Measurements from ENCODE around the gene MFAP1. TPM values are rescaled to one million over a fixed set of nuclear protein-coding genes. Genes with fewer than 3 reads are reported as not detected.

MFAP1 gene
- total RNA-seq, 6 experiments from 2014 or later: 6.7 to 11.9 (median 8.1) TPM

DNA sequence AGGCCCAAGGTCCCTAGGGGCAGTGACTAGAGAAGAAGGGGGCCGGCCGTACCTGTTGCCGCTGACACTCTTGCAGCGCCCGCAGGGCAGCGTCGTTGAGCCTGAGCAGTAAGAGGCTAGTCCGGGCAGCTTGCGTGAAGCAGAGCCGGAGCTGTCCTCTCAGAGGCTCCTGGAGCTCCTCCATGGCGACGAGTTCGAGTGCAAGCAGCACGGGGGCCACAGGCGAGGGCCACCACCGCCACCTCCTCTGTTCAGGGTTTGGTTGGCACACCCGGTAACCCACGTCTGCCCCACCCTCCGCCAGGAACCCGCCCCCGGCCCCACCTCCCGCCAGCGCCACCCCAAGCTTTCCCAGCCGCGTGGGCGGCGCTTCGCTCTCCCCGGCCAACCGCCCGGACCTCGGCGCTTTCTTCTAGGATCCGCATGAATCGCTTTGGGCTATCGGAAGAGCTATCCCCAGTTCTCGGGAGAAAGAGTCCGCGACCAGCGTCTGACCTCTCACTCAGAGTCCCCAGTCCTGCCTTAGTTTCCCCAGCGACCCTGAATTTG, 47.7 kb downstream of the MFAP1 start, which contains the start of gene ELL3:
Gene ELL3, minus strand, starts transcription at position 249 of the 549 bp plus-strand sequence. Its CDS starts 65 bp downstream, at position 184.
- Histone ChIP-seq H3K9me3 (no peaks in the 10 kb centered on the region), H3K4me3 (peak within 1 kb of the TSS; percentile 54 to 69 (median 63)), H3K27me3 (no peaks in the 10 kb centered on the region), H3K36me3 (peaks cover 5 to 21% (median 15%) of the 10 kb centered on the region in 4 donors), H3K27ac (peak within 1 kb of the TSS; percentile 74 to 81 (median 80)), H3K4me1 (peaks cover 0 to 7% (median 2%) of the 10 kb centered on the region in 4 donors)
- DNase-seq (peak; percentile 89 to 90 (median 89)), ATAC-seq (peak; percentile 82 to 91 (median 84))
- no peak for TF ChIP-seq CTCF (IDR thresholded peaks at IDR 0.05)
- TF ChIP-seq POLR2A (IDR thresholded peaks at IDR 0.05): peak; percentile 32
- WGBS (ENCODE audit: insufficient coverage, low coverage, low lambda C conversion rate, missing lambda C conversion rate): 0% methylated on average over 1 of the region's 41 CpGs
- intact Hi-C loops (cut with DNase I): no loop called here

- 11% methylated on average over 22 of the region's 35 CpGs for whole genome bisulfite sequencing (ENCODE audit: insufficient coverage, low coverage, low lambda C conversion rate, missing lambda C conversion rate)
- Histone ChIP-seq H3K9me3 (no peaks in the 10 kb centered on the region), H3K36me3 (peaks cover 8 to 26% (median 20%) of the 10 kb centered on the region in 4 donors), H3K27me3 (no peaks in the 10 kb centered on the region), H3K27ac (peak overlapping the region; percentile 74 to 81 (median 80)), H3K4me1 (peaks cover 0 to 7% (median 2%) of the 10 kb centered on the region in 4 donors), H3K4me3 (peak overlapping the region; percentile 54 to 69 (median 63))
- ATAC-seq: peak; percentile 2 to 19 (median 8)
- TF ChIP-seq CTCF (IDR thresholded peaks at IDR 0.05) (no peak), POLR2A (IDR thresholded peaks at IDR 0.05) (no peak)
- intact Hi-C loops (cut with DNase I): no loop called here
- peak in 2 of 3 donors; percentile 58 for DNase-seq
These were observed 48.3 kb downstream of the MFAP1 start for GRCh38 chr15:43776101-43776717.

- peaks cover 10 to 34% (median 25%) of the 10 kb centered on the region in 4 donors for H3K36me3 ChIP-seq
- TF ChIP-seq POLR2A (IDR thresholded peaks at IDR 0.05) (peak; percentile 1), CTCF (IDR thresholded peaks at IDR 0.05) (peak; percentile 36 to 64 (median 55))
- intact Hi-C loops (cut with DNase I): no loop called here
- peak; percentile 51 to 64 (median 56) for ATAC-seq
- peak; percentile 54 to 78 (median 69) for DNase-seq
- peaks cover 0 to 7% (median 2%) of the 10 kb centered on the region in 4 donors for H3K4me1 ChIP-seq
- H3K27me3 ChIP-seq: no peaks in the 10 kb centered on the region
- H3K4me3 ChIP-seq: no peak overlapping the region
- H3K9me3 ChIP-seq: no peaks in the 10 kb centered on the region
- WGBS (ENCODE audit: insufficient coverage, low coverage, low lambda C conversion rate, missing lambda C conversion rate): 80% methylated on average over 1 of the region's 1 CpG
- no peak overlapping the region for H3K27ac ChIP-seq
These were observed 49.0 kb downstream of the MFAP1 start for GRCh38 chr15:43775411-43775965.

DNA sequence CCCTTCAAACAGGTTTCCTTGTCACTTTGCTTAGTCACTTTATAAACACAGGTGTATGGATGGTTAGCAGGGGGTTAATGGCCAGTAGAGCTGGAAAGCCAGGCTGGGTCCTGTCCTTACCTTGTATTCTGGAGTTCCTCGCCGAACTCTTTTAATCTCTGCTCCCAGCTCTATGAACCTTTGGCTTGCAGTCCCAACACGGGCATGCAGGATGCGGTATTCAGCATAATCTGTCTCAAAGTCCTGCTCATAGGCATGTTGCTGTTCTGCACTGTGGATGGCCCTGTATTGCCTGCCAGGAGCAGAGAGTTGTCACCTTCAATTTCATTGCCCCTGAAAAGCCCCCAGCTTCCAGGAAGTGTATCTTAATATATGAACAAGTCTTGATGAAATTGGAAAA, 50.4 kb downstream of the MFAP1 start:
- H3K9me3 ChIP-seq: no peaks in the 10 kb centered on the region
- ATAC-seq: no peak
- H3K27ac ChIP-seq: no peak overlapping the region
- intact Hi-C loops (cut with DNase I): no loop called here
- H3K36me3 ChIP-seq: peaks cover 10 to 48% (median 36%) of the 10 kb centered on the region in 4 donors
- H3K4me3 ChIP-seq: no peak overlapping the region
- H3K27me3 ChIP-seq: no peaks in the 10 kb centered on the region
- WGBS (ENCODE audit: insufficient coverage, low coverage, low lambda C conversion rate, missing lambda C conversion rate): 43% methylated on average over 4 of the region's 4 CpGs
- DNase-seq: no peak
- TF ChIP-seq POLR2A (IDR thresholded peaks at IDR 0.05): no peak
- TF ChIP-seq CTCF (IDR thresholded peaks at IDR 0.05): no peak
- peaks cover 0 to 7% (median 2%) of the 10 kb centered on the region in 4 donors for H3K4me1 ChIP-seq

Measured in right lobe of liver (tissue), 6 donors.